Adrenal gland (tissue), 12 donors: ENCODE data around the gene NCAM2. TPM values are rescaled to one million over a fixed set of nuclear protein-coding genes. Genes with fewer than 3 reads are reported as not detected.
A peak's percentile ranks its signal among the peaks of the same experiment; 100 is the strongest.

ENCODE experiments used
- DNase-seq, 7 donors: peaks; one replicate each; pipeline ENCODE4 v3.0.0-alpha.2; 2019 to 2020
- H3K27ac ChIP-seq, 5 donors: fragments of 200-600 bp; sonication (generic) in 4 of 5; 1 replicate in 3 of 5; 2 replicates in 2 of 5; pipeline versions ENCODE4 v1.5.1 to v1.8.0; 2016 to 2020; ENCODE audit warnings: mild to moderate bottlenecking in 1 of 5
- H3K27me3 ChIP-seq: fragments of 200-600 bp; 2 replicates; pipeline ENCODE4 v1.8.0; 2021
- H3K36me3 ChIP-seq, 2 donors: fragments of 200-600 bp; replicated peaks in 1 of 2; 1 replicate in 1 of 2; 2 replicates in 1 of 2; pipeline versions ENCODE4 v1.5.1 to v1.8.0; 2018 to 2022
- H3K4me1 ChIP-seq, 2 donors: fragments of 200-600 bp; replicated peaks in 1 of 2; 1 replicate in 1 of 2; 2 replicates in 1 of 2; pipeline versions ENCODE4 v1.5.1 to v1.8.0; 2018 to 2021
- H3K4me3 ChIP-seq, 4 donors: fragments of 200-600 bp; sonication (generic) in 3 of 4; one replicate each; pipeline ENCODE4 v1.5.1; 2016 to 2018
- H3K9me3 ChIP-seq, 3 donors: fragments of 200-600 bp; sonication (generic) in 1 of 3; replicated peaks in 1 of 3; 1 replicate in 2 of 3; 2 replicates in 1 of 3; pipeline versions ENCODE4 v1.5.1 to v1.8.0; 2016 to 2021
- CTCF ChIP-seq, 6 experiments: fragments of 450-650 bp in 4 of 6; fragments of 200-600 bp in 2 of 6; sonication (generic) in 1 of 6; IDR thresholded peaks; 1 replicate in 5 of 6; 2 replicates in 1 of 6; pipeline versions ENCODE4 v1.5.1 to v1.8.0; 2016 to 2021; ENCODE audit warnings: antibody characterized with exemption in 6 of 6, mild to moderate bottlenecking in 2 of 6, moderate library complexity in 1 of 6
- POLR2A ChIP-seq, 2 donors: fragments of 450-650 bp; IDR thresholded peaks; one replicate each; pipeline ENCODE4 v1.6.1; 2017; ENCODE audit warnings: antibody characterized with exemption in 2 of 2, mild to moderate bottlenecking in 2 of 2, moderate library complexity in 1 of 2
- WGBS, 4 donors: extraction: QIAGEN DNeasy Blood & Tissue Kit in 2 of 4; methylation state at CpG; one replicate each; pipeline versions ENCODE4 v1.1.5 to v1.1.7; 2013 to 2017; 5-methylcytosine and 5-hydroxymethylcytosine counted together
- intact Hi-C, 2 donors: fragments of 100-400 bp; cut with DNase I; formaldehyde crosslinking; loops; one replicate each; pipeline versions ENCODE4 v1.14.1 to v1.15.0; 2022 to 2023
- polyA plus RNA-seq, 3 donors: library from polyadenylated mRNA; stranded (reverse); fragments of 200-250 nt in 2 of 3; fragments of 350-450 nt in 1 of 3; fragmentation: Illumina TruSeq in 1 of 3; extraction: RNeasy Lipid Tissue Mini Kit (QIAGEN cat#74804) in 1 of 3; gene quantifications; one replicate each; pipeline ENCODE4 v1.2.3, GENCODE V29; 2013 to 2014
- total RNA-seq, 9 donors: library from RNA; depleted of rRNA in 4 of 9; stranded (reverse); fragments of >200 nt in 4 of 9; fragments of 120-200 nt in 1 of 9; fragmentation: NEBNext Ultra II Directional in 1 of 9; extraction: Animal tissue kit (Norgen Biotek cat#: 25700) in 1 of 9; gene quantifications; one replicate each; pipeline versions ENCODE4 v1.1.0 to v1.2.4, GENCODE V29; 2013 to 2023
- donor health status: healthy with polysubstance abuse.
- donor health status: Bipolar disorder and iron deficiency.
- donor health status: DM: yes; HTN: yes; CAD: no.
- donor health status: DM: no; HTN: no; CAD: no.
- donor health status: DM: no; HTN: no; CAD: no.
- donor health status: DM: yes; HTN: yes; CAD: no.

Gene NCAM2
- total and polyA plus RNA-seq, 12 donors, result 2.2 to 59.4 (median 18.9) TPM

DNA sequence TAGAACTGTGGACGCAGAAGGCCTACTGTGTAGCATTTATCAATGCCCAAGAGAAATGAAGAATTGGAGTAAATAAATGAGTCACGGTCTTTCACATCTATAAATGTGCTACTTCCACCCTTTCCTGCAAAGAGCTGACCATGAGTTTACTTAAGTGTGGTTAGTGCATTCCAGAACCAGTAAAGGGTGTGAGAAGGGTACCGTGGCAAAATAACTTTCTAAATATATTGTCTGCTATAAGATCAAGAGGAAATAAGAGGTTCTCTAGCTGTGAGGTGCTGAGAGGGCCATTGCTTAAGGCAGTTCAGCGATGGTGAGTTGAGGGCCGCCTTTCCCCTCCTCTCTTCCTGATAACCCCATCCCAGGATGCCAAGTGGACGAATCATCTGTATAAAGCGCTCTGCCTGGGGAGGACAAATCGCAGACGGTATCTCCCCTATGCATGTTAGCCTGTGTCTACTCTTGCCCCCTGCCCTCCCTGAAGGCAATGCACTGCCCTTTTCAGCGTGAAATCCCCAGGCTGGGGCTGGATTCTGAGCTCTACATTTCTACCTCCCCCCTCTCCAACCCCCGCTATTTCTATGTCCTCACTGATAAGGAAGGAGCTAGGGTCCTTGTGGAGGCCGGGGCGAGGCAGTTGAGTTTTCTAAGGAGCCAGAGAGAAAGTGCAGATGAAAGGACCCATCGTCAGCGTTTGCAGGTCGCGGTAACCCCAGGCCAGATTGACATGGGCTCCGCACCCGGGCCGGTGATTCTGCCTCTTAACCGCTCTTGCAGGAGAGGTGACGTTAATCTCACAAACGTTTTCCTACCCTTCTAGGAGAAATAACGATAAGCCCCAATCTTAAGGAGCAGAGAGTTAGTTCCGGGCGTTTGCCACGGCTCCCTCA lies 1.5 kb upstream of the NCAM2 start:
- H3K27ac ChIP-seq, result no peak overlapping the region
- H3K27me3 ChIP-seq, result no peaks in the 10 kb centered on the region
- H3K9me3 ChIP-seq, result no peaks in the 10 kb centered on the region
- peak overlapping the region in 2 of 4 donors; percentile 49 to 86 for H3K4me3 ChIP-seq
- TF ChIP-seq CTCF (IDR thresholded peaks at IDR 0.05) (no peak), POLR2A (IDR thresholded peaks at IDR 0.05) (no peak)
- H3K36me3 ChIP-seq, result no peaks in the 10 kb centered on the region
- no peak for DNase-seq
- 46 to 52% (median 50%) methylated on average over 27 of the region's 27 CpGs for WGBS, 4 donors
- intact Hi-C loops, result loop anchor here in 1 of 2 donors (10.0 kb wide), 1 partner anchor 1798 kb away; no protein-coding TSS in a partner anchor
- peaks cover 15 to 25% of the 10 kb centered on the region in 2 donors for H3K4me1 ChIP-seq

GRCh38 chr21:20997311-20997635 lies 936 bp upstream of the NCAM2 start:
- Histone ChIP-seq H3K4me1 (peaks cover 15 to 31% of the 10 kb centered on the region in 2 donors), H3K36me3 (no peaks in the 10 kb centered on the region), H3K9me3 (no peaks in the 10 kb centered on the region), H3K4me3 (peak overlapping the region in 2 of 4 donors; percentile 49 to 86), H3K27me3 (no peaks in the 10 kb centered on the region), H3K27ac (no peak overlapping the region)
- 4 to 7% (median 6%) methylated on average over 10 to 20 of the region's 20 CpGs for WGBS, 4 donors
- intact Hi-C loops, result loop anchor here in 1 of 2 donors (10.0 kb wide), 1 partner anchor 1798 kb away; no protein-coding TSS in a partner anchor
- TF ChIP-seq POLR2A (IDR thresholded peaks at IDR 0.05), result no peak
- no peak for TF ChIP-seq CTCF (IDR thresholded peaks at IDR 0.05)
- DNase-seq, result peak in 1 of 7 donors; percentile 32

GRCh38 chr21:20998456-20998789 lies 214 bp downstream of the NCAM2 start:
- Histone ChIP-seq H3K4me1 (peaks cover 15 to 42% of the 10 kb centered on the region in 2 donors), H3K27me3 (no peaks in the 10 kb centered on the region), H3K4me3 (peak overlapping the region in 3 of 4 donors; percentile 50 to 86 (median 56)), H3K36me3 (no peaks in the 10 kb centered on the region), H3K27ac (peak overlapping the region in 4 of 5 donors; percentile 28 to 82 (median 68)), H3K9me3 (no peaks in the 10 kb centered on the region)
- intact Hi-C loops, result loop anchor here in 1 of 2 donors (10.0 kb wide), 1 partner anchor 1796 kb away; no protein-coding TSS in a partner anchor
- no peak for DNase-seq
- WGBS, 4 donors, result 0 to 3% (median 1%) methylated on average over 13 to 14 of the region's 14 CpGs
- TF ChIP-seq POLR2A (IDR thresholded peaks at IDR 0.05), result no peak
- TF ChIP-seq CTCF (IDR thresholded peaks at IDR 0.05), result peak in 1 of 6 experiments; percentile 1

DNA sequence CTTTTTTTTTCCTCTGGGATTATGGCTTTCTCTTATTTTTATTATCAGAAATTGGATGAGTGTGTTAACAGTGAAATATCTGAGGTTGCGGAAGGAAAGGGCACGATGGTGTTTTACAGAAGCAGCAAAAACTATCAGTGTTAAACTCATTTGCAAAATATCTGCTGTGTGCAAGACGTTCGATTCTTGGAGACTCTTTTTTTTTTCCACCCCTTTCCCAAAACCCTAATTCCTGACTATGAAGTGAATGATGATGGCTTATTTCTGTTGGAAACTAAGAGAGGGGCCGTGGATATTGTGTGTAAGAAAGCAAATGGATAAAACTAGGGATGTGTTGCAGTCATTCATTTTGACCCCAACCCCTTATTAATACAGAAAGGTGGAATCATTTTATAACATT lies 677 bp downstream of the NCAM2 start:
- H3K27me3 ChIP-seq, result no peaks in the 10 kb centered on the region
- H3K4me1 ChIP-seq, result peaks cover 15 to 43% of the 10 kb centered on the region in 2 donors
- peak overlapping the region in 1 of 5 donors; percentile 71 for H3K27ac ChIP-seq
- H3K4me3 ChIP-seq, result peak overlapping the region in 1 of 4 donors; percentile 86
- no peaks in the 10 kb centered on the region for H3K9me3 ChIP-seq
- H3K36me3 ChIP-seq, result no peaks in the 10 kb centered on the region
- TF ChIP-seq POLR2A (IDR thresholded peaks at IDR 0.05) (no peak), CTCF (IDR thresholded peaks at IDR 0.05) (no peak)
- 10 to 15% (median 12%) methylated on average over 5 of the region's 5 CpGs for WGBS, 4 donors
- no peak for DNase-seq
- intact Hi-C loops, result loop anchor here in 1 of 2 donors (10.0 kb wide), 1 partner anchor 1796 kb away; no protein-coding TSS in a partner anchor
